IPS-NIHi7 (cell line): ENCODE measurements around the gene CHAT.
A peak's percentile ranks its signal among the peaks of the same experiment; 100 is the strongest.

ENCODE experiments used
- DNase-seq: peaks from one replicate; pipeline ENCODE4 v3.0.0; 2012; ENCODE audit warnings: mixed read lengths; ENCODE audit errors: extremely low spot score

The CHAT gene

GRCh38 chr10:49612513-49613164, 1.2 kb upstream of the CHAT start:
- peak; percentile 86 for DNase-seq

DNA sequence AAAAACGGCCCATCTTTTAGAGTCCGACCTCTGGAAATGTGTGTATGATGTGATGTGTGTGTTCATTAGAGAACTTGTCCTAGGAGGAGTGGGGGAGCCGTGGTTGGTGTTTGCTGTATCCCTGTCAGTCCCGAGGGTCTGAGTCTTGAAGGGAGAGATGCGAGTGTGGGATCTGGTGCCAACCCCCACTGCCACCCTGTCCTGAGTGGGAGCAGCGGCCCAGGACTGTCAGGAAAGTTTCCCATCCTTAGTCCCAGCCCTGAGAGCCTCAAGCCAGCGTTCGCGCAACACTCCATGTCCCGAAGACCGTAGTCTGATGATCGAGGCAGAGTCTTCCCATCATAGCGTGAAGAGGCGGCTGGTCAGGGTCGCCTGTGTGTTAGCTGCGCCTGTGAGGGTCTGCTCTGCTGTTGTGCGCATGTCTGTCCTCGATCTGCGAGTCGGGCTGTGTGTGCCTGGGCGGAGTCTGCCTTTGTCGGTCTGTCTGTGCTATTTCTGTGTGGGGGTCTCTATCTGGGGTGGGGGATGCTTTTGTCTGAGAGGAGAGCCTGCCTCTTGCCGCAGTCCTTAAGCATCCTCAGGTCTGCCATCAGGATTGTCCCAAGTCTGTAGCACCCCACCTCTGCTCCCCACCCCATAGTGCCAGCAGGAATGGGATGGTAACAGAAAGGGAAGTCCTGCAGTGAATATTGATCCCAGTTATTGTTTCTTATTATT, 514 bp upstream of the CHAT start:
- DNase-seq, result no peak

- DNase-seq, result no peak
Observed at GRCh38 chr10:49614242-49615198, 683 bp downstream of the CHAT start.

DNA sequence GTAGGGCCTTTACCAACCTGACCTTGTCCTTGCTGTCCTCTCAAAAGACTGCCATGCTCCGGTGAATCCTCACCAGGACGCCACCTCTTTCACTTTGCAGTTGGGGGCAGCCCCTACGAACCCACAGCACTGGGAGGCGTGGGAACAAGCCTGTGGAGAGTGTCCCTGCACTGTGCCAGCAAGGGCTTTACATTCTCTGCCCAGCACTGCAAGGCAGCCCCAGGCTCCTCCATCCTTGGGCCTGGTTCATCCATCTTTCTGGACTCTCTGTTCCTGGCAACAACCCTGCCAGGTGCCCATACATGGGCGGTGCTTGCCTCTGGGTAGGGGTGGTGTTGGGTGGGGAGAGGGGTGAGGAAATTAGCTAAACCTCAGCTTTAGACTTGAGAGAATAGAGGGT, 1.4 kb downstream of the CHAT start:
- DNase-seq, result no peak

DNA sequence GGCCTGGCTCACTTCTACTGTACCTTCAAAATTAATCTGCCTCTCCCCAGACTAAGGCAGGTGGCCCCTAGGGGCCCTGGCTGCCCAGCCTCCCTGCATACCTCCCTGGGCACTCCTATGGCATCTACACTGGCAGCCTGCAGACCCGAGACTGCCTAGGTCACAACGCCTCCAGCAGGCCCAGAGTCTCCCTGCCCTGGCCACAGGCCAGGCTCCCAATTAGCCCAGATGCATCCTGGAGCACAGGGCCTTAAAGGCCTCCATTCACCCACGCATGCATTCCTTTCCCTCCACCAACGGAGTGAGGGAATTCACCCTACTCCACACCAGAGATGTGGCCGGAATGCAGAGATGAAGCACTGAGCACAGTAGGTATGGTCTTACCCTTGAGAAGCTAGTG, 1.9 kb downstream of the CHAT start:
- DNase-seq, result no peak

- no peak for DNase-seq
Observed at GRCh38 chr10:49616421-49617101, 2.7 kb downstream of the CHAT start.

- DNase-seq, result no peak
Observed at GRCh38 chr10:49617121-49618020, 3.5 kb downstream of the CHAT start.

GRCh38 chr10:49618821-49619220, 5.0 kb downstream of the CHAT start:
- DNase-seq, result no peak

GRCh38 chr10:49619613-49620012, 5.8 kb downstream of the CHAT start:
- peak; percentile 48 for DNase-seq

- DNase-seq, result no peak
Observed at GRCh38 chr10:49620286-49620810, 6.5 kb downstream of the CHAT start.

DNA sequence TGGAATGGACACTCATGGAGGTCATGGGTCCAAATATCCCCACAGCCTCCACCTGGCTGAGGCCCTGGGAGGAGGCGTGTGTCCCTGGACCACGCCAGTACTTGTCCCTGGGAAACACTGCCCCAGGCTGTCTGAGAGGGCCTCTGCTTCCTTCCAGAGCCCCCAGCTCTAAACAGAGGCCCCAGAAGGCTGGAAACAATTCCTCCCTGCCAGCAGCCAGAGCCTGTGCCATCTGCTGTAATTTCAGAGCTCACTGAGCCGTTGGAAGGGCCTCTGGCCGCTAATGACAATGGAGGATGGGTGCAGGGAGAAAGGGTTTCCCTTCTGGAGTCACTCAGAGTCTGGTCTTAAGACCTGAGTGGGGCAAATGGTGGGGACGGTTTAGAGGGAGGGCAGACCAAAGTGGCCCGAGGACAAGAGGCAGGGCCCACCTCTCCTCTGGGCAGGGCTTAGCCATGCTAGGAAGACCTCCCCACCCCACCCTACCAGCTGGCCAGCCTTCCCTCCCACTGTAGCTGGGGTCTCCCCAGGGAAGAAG, 7.1 kb downstream of the CHAT start:
- no peak for DNase-seq

- no peak for DNase-seq
Observed at GRCh38 chr10:49621561-49621960, 7.7 kb downstream of the CHAT start.

DNA sequence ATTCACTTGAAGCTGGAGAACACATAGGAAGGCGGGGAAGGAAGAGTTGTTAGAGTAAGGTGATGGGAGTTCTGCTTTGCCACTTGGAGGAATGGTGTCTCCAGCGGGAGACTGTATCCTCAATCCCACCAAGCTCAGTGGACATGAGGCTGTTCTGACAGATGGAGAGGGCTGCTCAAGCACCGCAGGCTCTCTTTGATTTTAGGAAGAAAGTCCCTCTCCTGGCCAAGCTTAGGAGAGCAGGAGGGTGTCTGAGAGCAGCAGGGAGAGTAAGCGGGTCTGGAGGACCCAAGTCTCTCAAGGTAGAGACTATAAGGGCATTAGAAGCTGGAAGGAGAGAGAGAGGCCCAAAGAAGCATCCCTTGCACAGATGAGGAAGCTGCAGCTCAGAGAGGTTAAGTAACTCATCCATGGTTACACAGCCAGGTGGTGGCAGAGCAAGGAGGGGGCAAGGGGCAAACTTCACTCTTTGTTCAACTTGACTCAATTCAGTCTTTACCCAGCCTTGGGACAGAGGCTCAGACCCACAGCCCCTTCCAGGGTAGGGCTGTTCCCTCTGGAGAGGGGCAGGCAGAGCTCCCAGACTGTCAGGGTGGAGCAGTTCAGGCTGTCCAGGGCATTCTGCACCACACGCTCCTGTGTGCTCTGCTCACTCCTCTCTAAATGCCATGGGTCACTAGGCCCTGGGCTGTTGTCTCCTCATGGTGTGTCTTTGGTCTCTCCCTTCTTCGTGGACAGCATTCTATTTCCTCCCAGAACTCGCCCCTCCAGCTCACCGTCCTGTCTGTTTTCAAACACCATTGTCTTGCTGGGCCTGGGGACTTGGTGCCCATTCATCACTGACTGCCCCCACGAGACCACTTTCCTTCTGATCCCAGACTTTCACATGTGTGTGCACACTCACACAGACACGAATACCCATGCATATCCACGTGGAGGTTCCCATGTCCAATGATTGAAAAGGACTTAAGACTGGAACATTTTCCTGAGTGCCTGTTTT, 8.9 kb downstream of the CHAT start:
- DNase-seq, result no peak

DNA sequence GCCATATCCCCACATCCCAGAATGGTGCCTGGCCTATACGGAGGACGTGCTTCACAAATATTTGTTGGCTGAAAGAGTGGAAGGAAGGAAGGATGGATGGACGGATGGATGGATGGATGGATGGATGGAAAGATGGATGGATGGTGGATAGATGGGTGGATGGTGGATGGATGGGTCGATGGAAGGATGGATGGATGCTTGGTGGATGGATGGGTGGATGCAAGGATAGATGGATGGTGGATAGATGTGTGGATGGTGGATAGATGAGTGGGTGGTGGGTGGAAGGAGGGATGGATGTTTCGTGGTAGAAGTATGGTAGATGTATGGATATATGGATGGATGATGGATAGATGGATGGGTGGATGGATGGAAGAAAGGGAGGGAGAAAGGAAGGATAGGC, 10.8 kb downstream of the CHAT start:
- no peak for DNase-seq

DNA sequence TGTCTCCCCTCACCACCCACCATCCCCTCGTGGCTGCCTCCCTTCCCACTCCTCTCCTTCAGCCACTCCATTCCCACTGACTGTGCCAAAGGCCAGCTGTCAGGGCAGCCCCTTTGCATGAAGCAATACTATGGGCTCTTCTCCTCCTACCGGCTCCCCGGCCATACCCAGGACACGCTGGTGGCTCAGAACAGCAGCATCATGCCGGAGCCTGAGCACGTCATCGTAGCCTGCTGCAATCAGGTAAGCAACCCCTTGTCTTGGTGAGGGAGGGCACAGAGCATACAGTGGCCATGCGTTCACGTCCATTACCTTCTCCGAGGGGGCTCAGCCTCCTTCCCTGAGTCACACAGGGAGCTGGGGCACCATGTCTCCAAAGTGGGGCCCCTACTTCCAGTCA, 11.6 kb downstream of the CHAT start:
- DNase-seq, result no peak

DNA sequence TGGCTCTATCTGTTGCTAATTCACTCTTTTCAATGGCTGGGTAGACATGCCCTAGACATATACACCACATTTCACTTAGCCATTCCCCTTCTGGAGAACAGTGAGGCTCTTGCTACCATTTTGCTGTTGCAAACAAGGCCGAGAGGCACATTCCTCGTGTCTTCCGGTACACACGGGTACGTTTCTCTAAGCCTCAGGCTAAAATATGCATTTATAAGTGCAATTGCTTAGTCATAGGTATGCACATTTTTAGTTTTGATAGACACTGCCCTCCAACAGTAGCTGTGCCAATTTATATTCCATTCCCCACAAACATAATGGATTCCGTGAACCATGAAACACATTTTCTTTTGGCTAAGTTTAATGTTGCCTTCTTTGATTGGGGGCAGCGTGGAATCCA, 13.2 kb downstream of the CHAT start:
- no peak for DNase-seq

- no peak for DNase-seq
Observed at GRCh38 chr10:49627644-49628247, 13.9 kb downstream of the CHAT start.

DNA sequence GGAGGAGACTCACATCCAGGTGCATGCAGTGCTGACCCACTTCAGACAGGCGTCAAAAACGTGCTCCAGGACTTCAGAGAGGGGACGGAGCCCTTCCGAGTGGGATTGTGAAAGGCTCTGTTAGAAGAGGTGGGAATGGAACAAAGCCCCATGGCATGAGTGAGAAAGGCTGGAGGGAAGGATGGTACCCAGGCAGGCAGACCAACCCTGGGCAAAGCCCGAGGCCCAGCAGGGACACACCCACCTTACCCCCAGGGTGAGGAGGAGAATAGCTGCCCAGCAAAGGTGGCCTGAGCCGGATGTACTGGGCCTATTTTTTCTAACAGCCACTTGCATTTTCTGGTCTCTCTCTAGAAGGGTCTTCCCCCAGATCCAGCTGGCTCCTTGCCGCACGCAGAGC, 14.8 kb downstream of the CHAT start:
- DNase-seq, result no peak

DNA sequence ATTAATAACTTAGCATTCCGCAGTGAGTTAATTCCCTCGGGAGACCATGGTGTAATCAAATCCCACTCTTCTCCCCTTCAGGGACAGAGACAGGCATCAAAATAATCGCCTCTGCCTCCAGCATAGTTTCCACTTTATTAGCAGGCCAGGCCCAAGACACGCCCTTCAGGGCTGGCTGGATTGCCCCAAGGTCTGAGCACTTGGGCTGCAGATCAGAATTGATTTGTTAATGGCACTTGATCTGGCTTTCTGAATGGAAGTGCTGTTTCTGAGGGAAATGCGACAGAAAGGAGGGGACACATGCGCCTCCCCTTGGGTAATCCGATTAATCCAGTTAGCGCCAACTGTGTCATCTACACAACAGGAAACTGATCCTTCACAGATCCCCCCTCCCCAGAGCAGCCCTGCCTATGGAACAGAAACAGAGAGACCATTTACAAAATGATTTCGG, 15.6 kb downstream of the CHAT start:
- DNase-seq, result no peak
